Activated CD8-positive, alpha-beta T cell treated with anti-CD3 and anti-CD28 coated beads for 36 hours (primary cell): ENCODE results near the gene OSER1. TPM values are rescaled to one million over a fixed set of nuclear protein-coding genes. Genes with fewer than 3 reads are reported as not detected.

Experiments
- ATAC-seq: fragments of 200-7000 bp; cut with Tn5 transposase; one replicate; pipeline ENCODE4 v1.10.0; 2021; ENCODE audit warnings: mild to moderate bottlenecking, moderate library complexity
- CTCF ChIA-PET: fragments of 350-600 bp; sonication (Branson Sonifier 250); formaldehyde crosslinking; loops from one replicate; lab custom pipeline; 2021; ENCODE audit warnings: antibody characterized with exemption; lab: Charles Lee
- POLR2A ChIA-PET: fragments of 350-600 bp; sonication (Branson Sonifier 250); formaldehyde crosslinking; loops from one replicate; lab custom pipeline; 2021; ENCODE audit warnings: antibody characterized with exemption; lab: Charles Lee
- DNase-seq: peaks from one replicate; pipeline ENCODE4 v3.0.0-alpha.2; 2020
- H3K27ac Mint-ChIP-seq: one replicate; pipeline ENCODE4 v1.8.0; 2021; ENCODE audit warnings: mild to moderate bottlenecking, mixed read lengths
- H3K27me3 Mint-ChIP-seq: one replicate; pipeline ENCODE4 v1.8.0; 2021; ENCODE audit warnings: mixed read lengths
- H3K36me3 Mint-ChIP-seq: one replicate; pipeline ENCODE4 v1.8.0; 2021; ENCODE audit warnings: low read depth, mixed read lengths
- H3K4me1 Mint-ChIP-seq: one replicate; pipeline ENCODE4 v1.8.0; 2021; ENCODE audit warnings: low read depth, mixed read lengths
- H3K4me3 Mint-ChIP-seq: one replicate; pipeline ENCODE4 v1.8.0; 2021; ENCODE audit warnings: mild to moderate bottlenecking, moderate library complexity, mixed read lengths
- H3K9me3 Mint-ChIP-seq: one replicate; pipeline ENCODE4 v1.8.0; 2021; ENCODE audit warnings: mixed read lengths
- intact Hi-C: fragments of 100-400 bp; cut with micrococcal nuclease; formaldehyde crosslinking; loops from one replicate; pipeline ENCODE4 v1.10.0; 2022
- total RNA-seq, 2 experiments: library from RNA; stranded (reverse); gene quantifications; one replicate each; pipeline ENCODE4 v1.2.3, GENCODE V29; 2021
- TF ChIP-seq, protein P1 (sequence below): fragments of 200-600 bp; IDR thresholded peaks from one replicate; pipeline ENCODE4 v1.8.0; 2022; ENCODE audit warnings: antibody characterized with exemption, mild to moderate bottlenecking

The OSER1 gene
- total RNA-seq, 2 experiments from 2014 or later: 20.9 to 23.3 TPM

DNA sequence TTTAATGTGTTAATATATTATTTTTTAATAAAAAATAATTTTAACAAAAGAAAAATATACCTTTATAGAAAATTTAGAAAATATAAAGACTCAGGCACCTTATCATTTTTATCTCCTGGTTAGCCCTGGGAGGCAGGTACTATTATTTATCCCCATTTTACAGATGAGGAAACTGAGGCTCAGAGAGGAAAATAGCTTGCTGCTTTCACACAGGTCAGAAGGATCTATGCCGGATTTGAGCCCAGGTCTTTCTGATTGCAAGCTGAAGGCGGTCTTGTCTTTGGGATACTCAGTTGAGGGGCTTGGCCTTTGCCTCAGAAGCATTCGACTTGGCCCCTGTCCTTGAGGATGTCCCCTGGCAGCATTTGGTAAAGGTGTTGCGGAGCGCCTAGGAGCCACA lies 11.5 kb upstream of the OSER1 start:
- Mint-ChIP-seq H3K27me3 (no peaks in the 10 kb centered on the region), H3K4me3 (no peak overlapping the region), H3K36me3 (no peaks in the 10 kb centered on the region), H3K4me1 (peaks cover 39% of the 10 kb centered on the region), H3K27ac (no peak overlapping the region), H3K9me3 (no peaks in the 10 kb centered on the region)
- CTCF ChIA-PET: interaction anchor here (6.1 kb wide), 1 partner anchor 88 kb away, joined by 37 read pairs; the partner anchor contains the start of gene FITM2
- POLR2A ChIA-PET: no interaction called here
- TF ChIP-seq, protein P1, sequence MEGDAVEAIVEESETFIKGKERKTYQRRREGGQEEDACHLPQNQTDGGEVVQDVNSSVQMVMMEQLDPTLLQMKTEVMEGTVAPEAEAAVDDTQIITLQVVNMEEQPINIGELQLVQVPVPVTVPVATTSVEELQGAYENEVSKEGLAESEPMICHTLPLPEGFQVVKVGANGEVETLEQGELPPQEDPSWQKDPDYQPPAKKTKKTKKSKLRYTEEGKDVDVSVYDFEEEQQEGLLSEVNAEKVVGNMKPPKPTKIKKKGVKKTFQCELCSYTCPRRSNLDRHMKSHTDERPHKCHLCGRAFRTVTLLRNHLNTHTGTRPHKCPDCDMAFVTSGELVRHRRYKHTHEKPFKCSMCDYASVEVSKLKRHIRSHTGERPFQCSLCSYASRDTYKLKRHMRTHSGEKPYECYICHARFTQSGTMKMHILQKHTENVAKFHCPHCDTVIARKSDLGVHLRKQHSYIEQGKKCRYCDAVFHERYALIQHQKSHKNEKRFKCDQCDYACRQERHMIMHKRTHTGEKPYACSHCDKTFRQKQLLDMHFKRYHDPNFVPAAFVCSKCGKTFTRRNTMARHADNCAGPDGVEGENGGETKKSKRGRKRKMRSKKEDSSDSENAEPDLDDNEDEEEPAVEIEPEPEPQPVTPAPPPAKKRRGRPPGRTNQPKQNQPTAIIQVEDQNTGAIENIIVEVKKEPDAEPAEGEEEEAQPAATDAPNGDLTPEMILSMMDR: no peak
- DNase-seq (no peak), ATAC-seq (no peak)
- intact Hi-C loops: no loop called here

DNA sequence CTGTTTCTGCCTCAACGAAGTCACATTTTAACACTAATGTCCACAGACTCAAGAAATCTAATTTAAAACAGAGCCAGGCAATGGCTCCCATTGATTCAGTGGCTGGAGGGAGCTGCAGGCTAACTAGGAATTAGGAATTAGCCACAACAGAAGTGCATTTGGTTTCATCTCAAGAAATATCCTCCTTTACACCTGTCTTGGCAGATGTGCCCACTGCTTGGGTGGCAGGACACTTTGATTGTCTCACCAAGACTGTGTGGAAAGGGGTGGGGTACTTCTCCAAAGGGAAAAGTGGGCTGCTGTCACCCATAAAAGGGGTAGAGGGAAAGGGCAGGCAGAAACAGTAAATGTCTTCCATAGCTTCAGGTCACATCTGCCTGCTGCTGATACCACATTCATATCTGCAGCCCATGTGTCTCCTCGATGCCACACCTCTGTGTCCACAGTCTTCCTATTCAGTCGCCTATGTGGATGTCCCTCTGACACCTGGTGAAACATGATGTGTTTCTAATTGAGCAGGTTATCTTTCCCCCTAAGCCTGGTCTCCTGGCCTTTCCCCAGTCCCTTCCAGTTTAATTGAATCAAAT lies 10.9 kb upstream of the OSER1 start:
- intact Hi-C loops: no loop called here
- Mint-ChIP-seq H3K27me3 (no peaks in the 10 kb centered on the region), H3K4me1 (peaks cover 42% of the 10 kb centered on the region), H3K9me3 (no peaks in the 10 kb centered on the region), H3K36me3 (no peaks in the 10 kb centered on the region), H3K4me3 (no peak overlapping the region), H3K27ac (peak overlapping the region; percentile 19)
- CTCF ChIA-PET: interaction anchor here (0.6 to 6.1 kb wide), 3 partner anchors 89 to 361 kb away, joined by 3 to 37 read pairs (median 3); partner anchors contain the start of genes FITM2 and PKIG
- POLR2A ChIA-PET: no interaction called here
- ATAC-seq (no peak), DNase-seq (no peak)
- TF ChIP-seq, protein P1: no peak

DNA sequence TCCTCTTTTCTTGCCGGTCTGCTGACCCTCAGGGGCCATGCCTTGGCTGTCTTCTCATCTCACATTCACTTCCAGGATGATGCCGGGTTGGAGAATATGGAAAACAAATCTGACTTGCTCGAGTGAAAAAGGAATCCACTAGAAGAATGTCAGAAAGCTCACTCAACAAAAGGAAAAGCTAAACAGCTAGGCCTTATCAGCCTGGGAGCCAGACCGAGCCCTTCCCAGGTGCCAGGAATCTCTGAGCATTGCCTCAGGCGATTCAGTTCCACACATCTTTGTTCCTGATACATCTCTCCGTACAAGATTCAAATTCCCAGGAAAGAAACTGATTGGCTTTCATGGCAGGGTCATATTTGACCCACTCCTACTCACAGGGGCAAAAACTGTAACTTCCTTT lies 9.2 kb upstream of the OSER1 start:
- H3K4me3 Mint-ChIP-seq: no peak overlapping the region
- no peaks in the 10 kb centered on the region for H3K9me3 Mint-ChIP-seq
- DNase-seq: no peak
- ChIA-PET CTCF (interaction anchor here (1.3 to 9.8 kb wide), 6 partner anchors 11 to 163 kb away, joined by 3 to 444 read pairs (median 17); partner anchors contain the start of gene FITM2), POLR2A (no interaction called here)
- H3K36me3 Mint-ChIP-seq: no peaks in the 10 kb centered on the region
- ATAC-seq: no peak
- peak overlapping the region; percentile 75 for H3K27ac Mint-ChIP-seq
- TF ChIP-seq, protein P1: no peak
- no peaks in the 10 kb centered on the region for H3K27me3 Mint-ChIP-seq
- peaks cover 49% of the 10 kb centered on the region for H3K4me1 Mint-ChIP-seq
- intact Hi-C loops: loop anchor here (5.0 to 10.0 kb wide), 3 partner anchors 168 to 393 kb away; no protein-coding TSS in a partner anchor

DNA sequence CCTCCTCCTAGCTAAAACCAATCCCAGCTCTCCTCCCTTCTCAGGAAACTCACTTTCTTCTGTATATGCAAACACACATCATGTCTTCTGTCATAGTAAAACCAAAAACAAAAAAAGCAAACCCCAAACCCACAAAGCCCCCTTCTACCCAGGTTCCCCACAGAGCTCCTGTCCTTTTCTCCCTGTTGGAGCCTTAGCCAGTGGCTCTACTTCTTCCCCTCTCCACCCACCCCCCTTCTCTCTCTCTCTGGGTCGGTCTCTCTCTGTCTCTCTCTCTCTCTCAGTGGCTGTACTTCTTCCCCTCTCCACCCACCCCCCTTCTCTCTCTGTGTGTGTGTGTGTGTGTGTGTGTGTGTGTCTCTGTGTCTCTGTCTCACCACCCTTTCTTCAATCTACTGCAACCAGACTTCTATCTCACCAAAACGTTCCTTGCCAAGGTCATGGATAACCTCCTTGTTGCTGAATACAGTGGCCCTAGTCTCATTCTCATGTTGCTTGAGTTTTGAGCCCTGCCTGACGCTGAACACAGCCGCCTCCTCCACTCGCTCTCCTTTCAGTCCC lies 8.7 kb upstream of the OSER1 start:
- intact Hi-C loops: loop anchor here (5.0 to 10.0 kb wide), 3 partner anchors 168 to 393 kb away; no protein-coding TSS in a partner anchor
- ATAC-seq (peak; percentile 4), DNase-seq (peak; percentile 24)
- H3K4me3 Mint-ChIP-seq: peak overlapping the region; percentile 50
- ChIA-PET CTCF (interaction anchor here (1.0 to 9.8 kb wide), 18 partner anchors 11 to 466 kb away, joined by 3 to 444 read pairs (median 8); partner anchors contain the start of gene FITM2), POLR2A (interaction anchor here (1.6 to 3.3 kb wide), 2 partner anchors 9 to 91 kb away, joined by 4 to 25 read pairs; partner anchors contain the start of genes FITM2 and OSER1)
- peak overlapping the region; percentile 75 for H3K27ac Mint-ChIP-seq
- no peaks in the 10 kb centered on the region for H3K27me3 Mint-ChIP-seq
- H3K36me3 Mint-ChIP-seq: no peaks in the 10 kb centered on the region
- H3K9me3 Mint-ChIP-seq: no peaks in the 10 kb centered on the region
- TF ChIP-seq, protein P1: no peak
- peaks cover 49% of the 10 kb centered on the region for H3K4me1 Mint-ChIP-seq
